HepG2 (cell line): ENCODE data around the gene PHF23. TPM values are rescaled to one million over a fixed set of nuclear protein-coding genes. Genes with fewer than 3 reads are reported as not detected.
A peak's percentile ranks its signal among the peaks of the same experiment; 100 is the strongest.

Source experiments
- AHDC1 ChIP-seq: sonication (generic); formaldehyde crosslinking; IDR thresholded peaks from 2 replicates; pipeline ENCODE4 v1.5.1; 2020; ENCODE audit warnings: mild to moderate bottlenecking, missing genetic modification reagents, borderline replicate concordance
- ARNT2 ChIP-seq: sonication (generic); formaldehyde crosslinking; IDR thresholded peaks from 2 replicates; pipeline ENCODE4 v1.8.0; 2022; ENCODE audit warnings: mild to moderate bottlenecking, low read depth, missing genetic modification reagents, moderate library complexity
- CEBPB ChIP-seq: IDR thresholded peaks from 2 replicates; pipeline ENCODE4 v1.6.1; 2011; ENCODE audit warnings: low read depth, low read length, improper control_type of control experiment, borderline replicate concordance
- ISL2 ChIP-seq: sonication (generic); formaldehyde crosslinking; IDR thresholded peaks from 2 replicates; pipeline ENCODE4 v1.5.0; 2020; ENCODE audit warnings: missing genetic modification reagents
- KAT2B ChIP-seq: fragments of 150-350 bp; IDR thresholded peaks from 2 replicates; pipeline ENCODE4 v1.6.1; 2014; ENCODE audit warnings: low read depth, low read length, borderline replicate concordance
- MED8 ChIP-seq: sonication (generic); formaldehyde crosslinking; IDR thresholded peaks from 2 replicates; pipeline ENCODE4 v1.8.1; 2023; ENCODE audit warnings: mild to moderate bottlenecking, missing genetic modification reagents; ENCODE audit not compliant: insufficient replicate concordance
- SMC3 ChIP-seq: IDR thresholded peaks from 2 replicates; pipeline ENCODE4 v1.6.1; 2011; ENCODE audit warnings: low read length, improper control_type of control experiment
- TOE1 ChIP-seq: sonication (generic); formaldehyde crosslinking; IDR thresholded peaks from 2 replicates; pipeline ENCODE4 v1.4.0; 2020; ENCODE audit warnings: mild to moderate bottlenecking, missing genetic modification reagents
- ZNF205 ChIP-seq: IDR thresholded peaks from 2 replicates; pipeline ENCODE4 v1.6.1; 2018; ENCODE audit warnings: missing biosample characterization, missing genetic modification reagents
- ZNF512 ChIP-seq: sonication (generic); formaldehyde crosslinking; IDR thresholded peaks from 2 replicates; pipeline ENCODE4 v1.4.0; 2020; ENCODE audit warnings: mild to moderate bottlenecking, missing genetic modification reagents
- ZNF547 ChIP-seq: sonication (generic); formaldehyde crosslinking; IDR thresholded peaks from 2 replicates; pipeline ENCODE4 v1.5.1; 2020; ENCODE audit warnings: mild to moderate bottlenecking, missing genetic modification reagents
- ZNF687 ChIP-seq: sonication (generic); formaldehyde crosslinking; IDR thresholded peaks from 2 replicates; pipeline ENCODE4 v1.5.1; 2020; ENCODE audit warnings: mild to moderate bottlenecking, missing genetic modification reagents, moderate library complexity
- ZNF747 ChIP-seq: sonication (generic); formaldehyde crosslinking; IDR thresholded peaks from 2 replicates; pipeline ENCODE4 v1.8.1; 2023; ENCODE audit warnings: missing genetic modification reagents, mild to moderate bottlenecking, borderline replicate concordance
- ZNF775 ChIP-seq: sonication (generic); formaldehyde crosslinking; IDR thresholded peaks from 2 replicates; pipeline ENCODE4 v1.4.0; 2020; ENCODE audit warnings: missing genetic modification reagents, mild to moderate bottlenecking, moderate library complexity, borderline replicate concordance
- polyA plus RNA-seq, 8 experiments: library from polyadenylated mRNA; depleted of rRNA in 3 of 8; stranded (reverse) in 7 of 8; unstranded in 1 of 8; fragments of >200 nt; fragmentation: Illumina TruSeq in 4 of 8; extraction: Trizol in 4 of 8; gene quantifications; 2 replicates each; pipeline versions ENCODE4 v1.2.1 to v1.2.3, GENCODE V29; 2011 to 2016; ENCODE audit warnings: low read depth in 4 of 8, missing spikeins in 1 of 8, mixed read lengths in 1 of 8; ENCODE audit not compliant: insufficient read depth in 1 of 8
- total RNA-seq, 5 experiments: library from RNA; depleted of rRNA; stranded (reverse); fragments of >200 nt; fragmentation: Illumina TruSeq; extraction: Trizol; gene quantifications; 2 replicates each; pipeline ENCODE4 v1.2.3, GENCODE V29; 2016; ENCODE audit warnings: low read depth in 1 of 5

The PHF23 gene
- total and polyA plus RNA-seq, 2 of the 13 experiments (the other 11 are each of a cell fraction or from before 2014, with no cell fraction given), result 27.6 to 33.2 TPM

- TF ChIP-seq ZNF687 (CRISPR knock-in tag) (peak; percentile 75), TOE1 (CRISPR knock-in tag) (0 out of 2 replicates have a peak, but pooled peaks have one; percentile 28), ISL2 (CRISPR knock-in tag) (peak; percentile 68; the same call in 1 of the 2 replicates), SMC3 (no peak), ZNF747 (CRISPR knock-in tag) (peak; percentile 59; the same call in 1 of the 2 replicates), MED8 (CRISPR knock-in tag) (no peak), ZNF547 (CRISPR knock-in tag) (peak; percentile 74), ARNT2 (CRISPR knock-in tag) (peak; percentile 56; the same call in 1 of the 2 replicates), ZNF775 (CRISPR knock-in tag) (0 out of 2 replicates have a peak, but pooled peaks have one; percentile 74), KAT2B (no peak), CEBPB (no peak), AHDC1 (CRISPR knock-in tag) (no peak), ZNF205 (CRISPR knock-in tag) (0 out of 2 replicates have a peak, but pooled peaks have one; percentile 15), ZNF512 (no peak)
Measured at GRCh38 chr17:7239091-7240027, at the start of gene PHF23 (continued).
